HPDE6-E6E7 (cell line): ENCODE data around the gene ADAM21.
"Not testable (repeated sequence)": the region's sequence is repeated elsewhere in the genome, so short reads cannot be mapped to it uniquely, and the experiment has no call there.

Experiments
- DNase-seq: peaks from one replicate; pipeline ENCODE4 v3.0.0; 2011; ENCODE audit warnings: missing footprints; ENCODE audit errors: extremely low spot score

The ADAM21 gene

GRCh38 chr14:70477356-70478105, 25.6 kb downstream of the ADAM21 start:
- DNase-seq = not testable (repeated sequence)

GRCh38 chr14:70489579-70490200, 37.7 kb downstream of the ADAM21 start:
- DNase-seq = no peak

GRCh38 chr14:70498191-70498590, 46.2 kb downstream of the ADAM21 start:
- DNase-seq = no peak
